Stimulated activated naive CD8-positive, alpha-beta T cell treated with anti-CD3 and anti-CD28 coated beads, Interleukin-15, Interleukin-2, amounts not matched to agents 100 ng/mL and 50 ng/mL, for 24 hours (primary cell): Measurements from ENCODE around the gene TRIM67.
A peak's percentile ranks its signal among the peaks of the same experiment; 100 is the strongest.

Experiments used
- H3K27ac Mint-ChIP-seq: one replicate; pipeline ENCODE4 v1.8.0; 2021; ENCODE audit warnings: mild to moderate bottlenecking, mixed read lengths
- H3K27me3 Mint-ChIP-seq: one replicate; pipeline ENCODE4 v1.8.0; 2021; ENCODE audit warnings: mixed read lengths
- H3K36me3 Mint-ChIP-seq: one replicate; pipeline ENCODE4 v1.8.0; 2021; ENCODE audit warnings: low read depth, mixed read lengths
- H3K4me1 Mint-ChIP-seq: one replicate; pipeline ENCODE4 v1.8.0; 2021; ENCODE audit warnings: low read depth, mixed read lengths
- H3K4me3 Mint-ChIP-seq: one replicate; pipeline ENCODE4 v1.8.0; 2021; ENCODE audit warnings: mild to moderate bottlenecking, mixed read lengths
- H3K9me3 Mint-ChIP-seq: one replicate; pipeline ENCODE4 v1.8.0; 2021; ENCODE audit warnings: mixed read lengths

The TRIM67 gene

GRCh38 chr1:231214918-231215680 lies 53.2 kb downstream of the TRIM67 start:
- no peaks in the 10 kb centered on the region for H3K27me3 Mint-ChIP-seq
- H3K9me3 Mint-ChIP-seq: no peaks in the 10 kb centered on the region
- peak overlapping the region; percentile 19 for H3K27ac Mint-ChIP-seq
- no peaks in the 10 kb centered on the region for H3K36me3 Mint-ChIP-seq
- peaks cover 27% of the 10 kb centered on the region for H3K4me1 Mint-ChIP-seq
- peak overlapping the region; percentile 27 for H3K4me3 Mint-ChIP-seq

- H3K36me3 Mint-ChIP-seq: no peaks in the 10 kb centered on the region
- no peaks in the 10 kb centered on the region for H3K27me3 Mint-ChIP-seq
- peak overlapping the region; percentile 19 for H3K27ac Mint-ChIP-seq
- H3K4me1 Mint-ChIP-seq: peaks cover 27% of the 10 kb centered on the region
- no peaks in the 10 kb centered on the region for H3K9me3 Mint-ChIP-seq
- H3K4me3 Mint-ChIP-seq: peak overlapping the region; percentile 27
Measured at GRCh38 chr1:231215681-231216385, 54.0 kb downstream of the TRIM67 start.

- Mint-ChIP-seq H3K9me3 (no peaks in the 10 kb centered on the region), H3K27me3 (no peaks in the 10 kb centered on the region), H3K4me1 (peaks cover 25% of the 10 kb centered on the region), H3K4me3 (no peak overlapping the region), H3K27ac (no peak overlapping the region), H3K36me3 (no peaks in the 10 kb centered on the region)
Measured at GRCh38 chr1:231216498-231216897, 54.6 kb downstream of the TRIM67 start.

- H3K4me3 Mint-ChIP-seq: no peak overlapping the region
- H3K27ac Mint-ChIP-seq: no peak overlapping the region
- no peaks in the 10 kb centered on the region for H3K27me3 Mint-ChIP-seq
- no peaks in the 10 kb centered on the region for H3K36me3 Mint-ChIP-seq
- H3K9me3 Mint-ChIP-seq: no peaks in the 10 kb centered on the region
- H3K4me1 Mint-ChIP-seq: peaks cover 20% of the 10 kb centered on the region
Measured at GRCh38 chr1:231217056-231217455, 55.2 kb downstream of the TRIM67 start.

GRCh38 chr1:231218078-231218477 lies 56.2 kb downstream of the TRIM67 start:
- Mint-ChIP-seq H3K4me1 (peaks cover 18% of the 10 kb centered on the region), H3K27me3 (no peaks in the 10 kb centered on the region), H3K9me3 (no peaks in the 10 kb centered on the region), H3K36me3 (peaks cover 5% of the 10 kb centered on the region), H3K27ac (no peak overlapping the region), H3K4me3 (no peak overlapping the region)

GRCh38 chr1:231219422-231220401 lies 57.9 kb downstream of the TRIM67 start:
- Mint-ChIP-seq H3K36me3 (peaks cover 14% of the 10 kb centered on the region), H3K27me3 (no peaks in the 10 kb centered on the region), H3K9me3 (no peaks in the 10 kb centered on the region), H3K27ac (no peak overlapping the region), H3K4me3 (no peak overlapping the region), H3K4me1 (peaks cover 16% of the 10 kb centered on the region)

- no peak overlapping the region for H3K27ac Mint-ChIP-seq
- no peaks in the 10 kb centered on the region for H3K9me3 Mint-ChIP-seq
- peaks cover 5% of the 10 kb centered on the region for H3K4me1 Mint-ChIP-seq
- peaks cover 25% of the 10 kb centered on the region for H3K36me3 Mint-ChIP-seq
- no peaks in the 10 kb centered on the region for H3K27me3 Mint-ChIP-seq
- H3K4me3 Mint-ChIP-seq: no peak overlapping the region
Measured at GRCh38 chr1:231220801-231221200, 58.9 kb downstream of the TRIM67 start.

GRCh38 chr1:231226156-231226555 lies 64.3 kb downstream of the TRIM67 start:
- H3K36me3 Mint-ChIP-seq: peaks cover 65% of the 10 kb centered on the region
- no peak overlapping the region for H3K4me3 Mint-ChIP-seq
- H3K27ac Mint-ChIP-seq: no peak overlapping the region
- H3K9me3 Mint-ChIP-seq: no peaks in the 10 kb centered on the region
- H3K27me3 Mint-ChIP-seq: no peaks in the 10 kb centered on the region
- H3K4me1 Mint-ChIP-seq: no peaks in the 10 kb centered on the region

GRCh38 chr1:231231511-231231910 lies 69.7 kb downstream of the TRIM67 start:
- no peak overlapping the region for H3K4me3 Mint-ChIP-seq
- no peak overlapping the region for H3K27ac Mint-ChIP-seq
- H3K36me3 Mint-ChIP-seq: peaks cover 64% of the 10 kb centered on the region
- no peaks in the 10 kb centered on the region for H3K27me3 Mint-ChIP-seq
- H3K9me3 Mint-ChIP-seq: no peaks in the 10 kb centered on the region
- H3K4me1 Mint-ChIP-seq: peaks cover 26% of the 10 kb centered on the region

- no peak overlapping the region for H3K27ac Mint-ChIP-seq
- peaks cover 64% of the 10 kb centered on the region for H3K36me3 Mint-ChIP-seq
- no peaks in the 10 kb centered on the region for H3K9me3 Mint-ChIP-seq
- H3K27me3 Mint-ChIP-seq: no peaks in the 10 kb centered on the region
- no peak overlapping the region for H3K4me3 Mint-ChIP-seq
- peaks cover 33% of the 10 kb centered on the region for H3K4me1 Mint-ChIP-seq
Measured at GRCh38 chr1:231232870-231233734, 71.2 kb downstream of the TRIM67 start.

- H3K4me1 Mint-ChIP-seq: peaks cover 38% of the 10 kb centered on the region
- H3K36me3 Mint-ChIP-seq: peaks cover 69% of the 10 kb centered on the region
- no peaks in the 10 kb centered on the region for H3K9me3 Mint-ChIP-seq
- H3K27ac Mint-ChIP-seq: no peak overlapping the region
- H3K4me3 Mint-ChIP-seq: no peak overlapping the region
- no peaks in the 10 kb centered on the region for H3K27me3 Mint-ChIP-seq
Measured at GRCh38 chr1:231233735-231234417, 72.0 kb downstream of the TRIM67 start.

- H3K9me3 Mint-ChIP-seq: no peaks in the 10 kb centered on the region
- H3K36me3 Mint-ChIP-seq: peaks cover 70% of the 10 kb centered on the region
- peaks cover 40% of the 10 kb centered on the region for H3K4me1 Mint-ChIP-seq
- no peak overlapping the region for H3K4me3 Mint-ChIP-seq
- H3K27ac Mint-ChIP-seq: peak overlapping the region; percentile 38
- no peaks in the 10 kb centered on the region for H3K27me3 Mint-ChIP-seq
Measured at GRCh38 chr1:231234506-231234905, 72.6 kb downstream of the TRIM67 start.

- Mint-ChIP-seq H3K36me3 (peaks cover 62% of the 10 kb centered on the region), H3K27ac (no peak overlapping the region)
Measured at GRCh38 chr1:231235526-231236207, 73.8 kb downstream of the TRIM67 start.

More at GRCh38 chr1:231235526-231236207, 73.8 kb downstream of the TRIM67 start:
- Mint-ChIP-seq H3K9me3 (no peaks in the 10 kb centered on the region), H3K4me3 (no peak overlapping the region), H3K4me1 (peaks cover 50% of the 10 kb centered on the region), H3K27me3 (no peaks in the 10 kb centered on the region)
